ENCODE data around the gene XXYLT1.

The XXYLT1 gene

DNA sequence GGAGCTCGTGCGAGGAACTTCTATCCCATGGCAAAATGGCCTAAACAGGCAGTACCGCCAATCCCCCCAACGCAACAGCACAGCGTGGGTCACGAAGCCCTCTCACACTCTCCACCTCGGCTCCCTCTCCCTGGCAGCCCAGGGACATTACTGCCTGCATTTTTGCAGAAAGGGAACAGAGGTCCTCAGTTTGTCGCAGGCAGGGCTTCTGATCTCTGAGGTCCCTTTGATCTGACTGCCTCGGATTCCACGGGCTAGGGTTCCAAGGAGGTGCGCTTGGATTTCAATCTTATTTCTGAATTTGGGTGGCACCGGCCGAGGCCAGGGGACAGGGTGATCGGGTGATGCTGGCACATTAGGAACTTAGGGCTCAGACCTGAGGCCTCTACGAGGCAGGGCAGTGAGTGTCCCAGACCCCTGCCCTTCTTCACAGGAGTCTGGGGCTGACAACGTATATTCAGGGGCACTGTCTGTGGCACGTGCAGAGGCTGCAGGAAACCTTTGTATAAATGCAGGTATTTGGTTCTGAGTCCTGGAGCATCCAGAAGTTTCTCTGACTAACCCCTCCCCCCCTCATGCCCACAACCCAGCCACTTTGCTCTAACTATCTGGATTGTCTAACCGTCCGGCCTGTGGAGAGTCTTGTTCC, 197.9 kb downstream of the XXYLT1 start:
- Mint-ChIP-seq H3K36me3 (ENCODE audit: low read depth) (peaks cover 79% of the 10 kb centered on the region), H3K9me3 (no peaks in the 10 kb centered on the region), H3K4me1 (ENCODE audit: low read depth) (peaks cover 24% of the 10 kb centered on the region), H3K27me3 (no peaks in the 10 kb centered on the region), H3K27ac (no peak overlapping the region), H3K4me3 (no peak overlapping the region)
- intact Hi-C loops (cut with micrococcal nuclease) = no loop called here

DNA sequence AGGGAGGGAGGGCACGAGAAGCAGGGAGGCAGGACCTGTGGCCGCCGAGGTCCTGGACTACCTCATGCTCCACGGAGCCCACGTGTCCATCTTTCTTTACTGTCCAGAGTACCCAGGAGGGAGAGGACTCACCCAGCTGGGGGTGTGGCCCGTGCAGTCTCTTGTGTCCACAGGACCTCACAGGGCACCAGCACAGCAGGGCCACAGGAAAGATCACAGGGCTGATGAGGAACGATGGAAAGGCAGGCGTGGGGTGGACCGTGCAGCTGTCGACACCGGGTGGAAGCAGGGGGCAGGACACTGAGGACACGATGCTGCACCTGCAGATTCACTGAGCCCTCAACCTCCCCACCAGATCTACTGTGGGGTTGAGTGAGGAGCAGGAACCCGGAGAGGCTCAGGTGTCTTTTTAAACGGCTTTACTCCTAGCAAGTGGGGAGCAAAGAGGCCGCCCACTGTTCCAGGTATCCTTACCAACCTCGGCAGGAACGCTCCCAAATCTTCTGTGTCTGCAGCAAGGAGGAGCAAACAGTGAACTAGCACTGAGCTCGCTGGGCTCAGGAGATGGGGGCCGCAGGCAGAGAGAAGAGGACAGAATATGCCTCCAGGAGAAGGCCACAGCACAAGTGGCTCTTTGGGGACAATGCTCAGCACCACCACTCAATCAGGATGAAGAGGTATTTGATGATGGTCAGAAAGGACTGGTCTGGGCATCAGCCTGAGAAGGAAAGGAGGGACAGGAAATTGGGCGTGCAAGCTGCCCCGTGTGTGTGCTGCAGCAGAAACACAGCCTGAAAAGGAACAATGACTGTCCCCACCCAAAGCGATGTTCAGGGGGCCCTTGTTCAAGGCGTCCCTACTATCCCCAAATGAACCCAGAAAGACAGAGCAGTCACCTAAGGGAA, 198.8 kb downstream of the XXYLT1 start:
- Mint-ChIP-seq H3K27ac (no peak overlapping the region), H3K4me3 (no peak overlapping the region), H3K9me3 (no peaks in the 10 kb centered on the region), H3K36me3 (ENCODE audit: low read depth) (peaks cover 78% of the 10 kb centered on the region), H3K4me1 (ENCODE audit: low read depth) (peaks cover 16% of the 10 kb centered on the region), H3K27me3 (no peaks in the 10 kb centered on the region)
- intact Hi-C loops (cut with micrococcal nuclease) = no loop called here

DNA sequence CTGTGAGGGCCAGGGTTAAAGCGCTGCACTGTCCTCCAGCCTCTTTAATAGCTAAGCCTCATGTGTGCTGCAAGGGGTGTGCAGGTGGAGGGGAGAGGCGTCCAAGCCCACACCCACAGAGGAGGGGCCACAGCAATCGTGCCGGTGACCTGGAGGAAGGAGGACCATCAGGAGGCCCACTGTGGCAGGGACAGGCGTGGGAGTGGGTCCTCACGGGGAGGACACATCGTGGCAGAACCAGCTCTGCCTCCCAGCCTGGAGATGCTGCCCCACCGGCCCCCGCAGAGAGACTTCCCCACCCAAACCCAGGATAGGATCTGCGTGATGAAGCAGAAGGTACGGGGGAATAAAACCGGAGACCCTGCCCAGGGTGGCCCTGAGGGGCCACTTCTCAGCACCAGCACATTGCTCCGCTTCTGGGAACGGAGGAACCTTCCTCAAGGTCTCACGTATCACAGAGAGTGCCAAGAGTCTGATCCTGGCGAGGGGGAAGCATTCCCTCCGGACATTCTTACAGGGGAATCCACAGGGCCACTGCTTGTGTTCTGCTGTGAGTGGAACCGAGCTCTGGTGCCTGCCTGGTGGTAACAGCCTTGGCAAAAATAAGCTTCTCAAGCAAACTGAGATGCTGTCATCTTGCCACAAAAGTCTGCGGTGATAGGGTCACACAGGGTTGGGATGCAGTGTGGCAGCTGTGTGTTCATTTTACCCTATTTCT, 199.8 kb downstream of the XXYLT1 start:
- Mint-ChIP-seq H3K4me3 (no peak overlapping the region), H3K9me3 (peaks cover 6% of the 10 kb centered on the region), H3K4me1 (ENCODE audit: low read depth) (peaks cover 6% of the 10 kb centered on the region), H3K27me3 (no peaks in the 10 kb centered on the region), H3K36me3 (ENCODE audit: low read depth) (peaks cover 78% of the 10 kb centered on the region), H3K27ac (no peak overlapping the region)
- intact Hi-C loops (cut with micrococcal nuclease) = no loop called here

DNA sequence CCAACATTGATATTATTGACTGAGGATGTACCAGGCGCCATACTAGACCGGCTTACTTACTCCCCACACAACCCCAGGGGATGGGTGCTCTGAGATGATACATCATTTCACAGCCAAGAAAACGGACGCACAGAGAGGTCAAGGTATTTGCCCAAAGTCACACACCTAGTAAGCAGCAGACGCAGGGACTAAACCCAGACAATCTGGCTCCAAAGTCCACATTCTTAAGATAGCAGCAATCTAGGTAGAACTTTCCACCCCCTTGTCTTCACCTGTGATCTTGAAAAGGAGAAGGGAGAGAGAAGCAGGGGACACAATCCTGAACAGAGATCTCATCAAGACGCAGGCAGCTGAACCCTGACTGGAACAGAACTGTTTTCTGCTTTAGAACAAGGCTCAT, 200.6 kb downstream of the XXYLT1 start:
- intact Hi-C loops (cut with micrococcal nuclease) = no loop called here
- H3K36me3 Mint-ChIP-seq (ENCODE audit: low read depth) = peaks cover 87% of the 10 kb centered on the region
- H3K4me3 Mint-ChIP-seq = no peak overlapping the region
- no peak overlapping the region for H3K27ac Mint-ChIP-seq
- H3K9me3 Mint-ChIP-seq = peaks cover 12% of the 10 kb centered on the region
- H3K4me1 Mint-ChIP-seq (ENCODE audit: low read depth) = peaks cover 7% of the 10 kb centered on the region
- H3K27me3 Mint-ChIP-seq = no peaks in the 10 kb centered on the region

DNA sequence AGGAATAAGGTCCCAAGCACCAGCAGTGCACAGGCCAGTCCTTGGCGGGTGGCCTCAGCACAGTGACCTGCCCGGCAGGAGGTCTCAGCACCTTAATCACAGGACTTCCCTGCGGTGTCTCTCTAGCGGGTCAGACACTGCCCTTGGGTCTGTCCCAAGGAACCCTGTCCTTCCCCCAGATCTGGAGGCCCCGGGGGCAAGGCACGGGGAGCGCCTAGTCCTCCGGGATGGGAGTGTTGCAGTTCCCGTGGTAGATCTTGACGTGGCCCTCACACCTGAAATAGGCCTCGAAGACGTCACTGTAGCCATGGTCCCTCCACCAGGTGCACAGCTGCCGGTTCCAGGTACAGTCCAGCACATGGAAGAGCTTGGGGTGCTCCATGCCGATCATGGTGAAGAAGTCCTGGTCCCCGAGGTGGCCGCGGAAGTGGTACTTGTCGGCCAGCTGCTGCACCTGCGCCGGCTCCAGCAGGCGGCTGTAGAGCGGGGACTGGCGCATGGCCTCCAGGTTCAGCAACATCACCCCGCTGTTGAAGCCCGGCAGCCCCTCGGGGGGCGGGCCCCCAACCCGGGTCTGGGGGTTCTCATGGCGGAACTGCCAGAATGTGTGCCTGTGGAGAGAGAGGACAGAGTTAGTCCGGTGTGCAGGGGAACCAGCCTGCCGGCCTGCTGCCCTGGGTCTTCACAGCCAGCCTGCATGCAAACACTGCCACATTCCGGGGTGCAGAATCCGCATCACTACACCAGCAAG, 201.3 kb downstream of the XXYLT1 start:
- H3K4me1 Mint-ChIP-seq (ENCODE audit: low read depth) = peaks cover 14% of the 10 kb centered on the region
- H3K27me3 Mint-ChIP-seq = no peaks in the 10 kb centered on the region
- intact Hi-C loops (cut with micrococcal nuclease) = no loop called here
- H3K4me3 Mint-ChIP-seq = no peak overlapping the region
- H3K9me3 Mint-ChIP-seq = peaks cover 12% of the 10 kb centered on the region
- no peak overlapping the region for H3K27ac Mint-ChIP-seq
- H3K36me3 Mint-ChIP-seq (ENCODE audit: low read depth) = peaks cover 90% of the 10 kb centered on the region

DNA sequence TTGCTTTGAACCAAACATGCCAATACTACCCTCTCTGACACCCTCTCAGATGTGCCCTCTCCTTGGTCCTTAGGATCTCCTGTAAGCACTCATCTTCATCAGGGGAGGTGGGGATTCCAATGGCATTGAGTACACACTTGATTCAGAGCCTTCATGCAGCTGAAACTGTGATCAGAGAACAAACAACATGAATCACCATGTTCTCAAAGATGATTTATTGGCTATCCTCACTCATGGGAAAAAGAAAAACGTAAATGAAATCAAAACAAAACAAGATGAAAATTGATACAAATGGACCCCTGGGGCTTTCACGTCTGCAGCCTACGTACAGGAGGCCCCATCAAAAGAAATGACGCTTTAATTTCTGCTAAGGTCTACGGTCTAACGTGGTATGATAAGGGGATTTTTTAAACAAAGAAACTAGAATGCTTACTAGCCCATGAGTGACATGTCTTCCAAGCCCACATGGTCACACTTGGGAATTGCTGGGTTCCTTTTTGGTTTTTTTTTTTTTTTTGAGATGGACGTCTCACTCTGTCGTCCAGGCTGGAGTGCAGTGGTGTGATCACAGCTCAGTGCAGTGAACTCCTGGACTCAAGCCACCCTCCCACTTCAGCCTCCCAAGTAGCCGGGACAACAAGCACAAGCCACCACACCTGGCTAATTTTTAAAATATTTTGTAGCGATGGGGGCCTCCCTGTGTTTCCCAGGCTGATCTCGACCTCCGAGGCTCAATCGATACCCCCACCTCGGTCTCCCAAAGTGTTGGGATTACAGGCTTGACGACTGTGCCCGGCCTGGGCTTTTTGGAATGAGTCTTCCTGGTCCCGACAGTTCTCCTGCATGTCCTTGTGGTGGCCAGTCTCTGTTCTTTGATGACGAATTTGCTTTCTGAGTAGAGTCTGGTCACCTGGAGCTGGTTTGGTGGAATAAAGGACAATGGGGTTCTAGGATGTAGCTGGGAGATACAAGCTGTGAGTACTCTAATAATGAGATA, 202.6 kb downstream of the XXYLT1 start:
- H3K4me1 Mint-ChIP-seq (ENCODE audit: low read depth) = peaks cover 16% of the 10 kb centered on the region
- peaks cover 80% of the 10 kb centered on the region for H3K36me3 Mint-ChIP-seq (ENCODE audit: low read depth)
- H3K9me3 Mint-ChIP-seq = peaks cover 12% of the 10 kb centered on the region
- H3K27ac Mint-ChIP-seq = no peak overlapping the region
- no peak overlapping the region for H3K4me3 Mint-ChIP-seq
- intact Hi-C loops (cut with micrococcal nuclease) = no loop called here
- no peaks in the 10 kb centered on the region for H3K27me3 Mint-ChIP-seq

DNA sequence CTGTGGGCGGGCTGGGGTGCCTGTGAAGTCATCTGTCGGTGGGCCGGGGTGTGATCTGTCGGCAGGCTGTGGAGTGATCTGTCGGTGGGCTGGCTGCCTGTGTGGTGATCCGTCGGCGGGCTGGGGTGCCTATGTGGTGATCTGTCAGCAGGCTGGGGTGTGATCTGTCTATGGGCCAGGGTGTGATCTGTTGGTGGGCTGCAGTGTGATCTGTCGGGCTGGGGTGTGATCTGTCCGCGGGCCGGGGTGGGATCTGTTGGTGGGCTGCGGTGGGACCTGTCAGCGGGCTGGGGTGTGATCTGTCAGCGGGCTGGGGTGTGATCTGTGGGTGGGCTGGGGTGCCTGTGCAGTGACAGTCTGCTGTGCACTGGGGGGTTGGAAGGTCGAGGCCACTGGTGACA, 204.5 kb downstream of the XXYLT1 start:
- H3K9me3 Mint-ChIP-seq = peaks cover 12% of the 10 kb centered on the region
- intact Hi-C loops (cut with micrococcal nuclease) = no loop called here
- no peaks in the 10 kb centered on the region for H3K27me3 Mint-ChIP-seq
- no peak overlapping the region for H3K27ac Mint-ChIP-seq
- peaks cover 16% of the 10 kb centered on the region for H3K4me1 Mint-ChIP-seq (ENCODE audit: low read depth)
- H3K4me3 Mint-ChIP-seq = no peak overlapping the region
- peaks cover 61% of the 10 kb centered on the region for H3K36me3 Mint-ChIP-seq (ENCODE audit: low read depth)

DNA sequence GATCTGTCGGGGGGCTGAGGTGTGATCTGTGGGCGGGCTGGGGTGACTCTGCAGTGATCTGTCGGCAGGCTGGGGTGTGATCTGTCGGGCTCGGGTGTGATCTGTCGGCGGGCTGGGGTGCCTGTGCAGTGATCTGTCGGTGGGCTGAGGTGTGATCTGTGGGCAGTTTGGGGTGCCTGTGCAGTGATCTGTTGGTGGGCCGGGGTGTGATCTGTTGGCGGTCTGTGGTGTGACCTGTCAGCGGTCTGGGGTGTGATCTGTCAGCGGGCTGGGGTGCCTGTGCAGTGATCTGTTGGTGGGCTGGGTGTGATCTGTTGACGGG, 205.1 kb downstream of the XXYLT1 start:
- Mint-ChIP-seq H3K36me3 (ENCODE audit: low read depth) (peaks cover 55% of the 10 kb centered on the region), H3K9me3 (peaks cover 12% of the 10 kb centered on the region), H3K4me1 (ENCODE audit: low read depth) (peaks cover 16% of the 10 kb centered on the region), H3K4me3 (no peak overlapping the region), H3K27me3 (no peaks in the 10 kb centered on the region), H3K27ac (no peak overlapping the region)
- intact Hi-C loops (cut with micrococcal nuclease) = no loop called here

DNA sequence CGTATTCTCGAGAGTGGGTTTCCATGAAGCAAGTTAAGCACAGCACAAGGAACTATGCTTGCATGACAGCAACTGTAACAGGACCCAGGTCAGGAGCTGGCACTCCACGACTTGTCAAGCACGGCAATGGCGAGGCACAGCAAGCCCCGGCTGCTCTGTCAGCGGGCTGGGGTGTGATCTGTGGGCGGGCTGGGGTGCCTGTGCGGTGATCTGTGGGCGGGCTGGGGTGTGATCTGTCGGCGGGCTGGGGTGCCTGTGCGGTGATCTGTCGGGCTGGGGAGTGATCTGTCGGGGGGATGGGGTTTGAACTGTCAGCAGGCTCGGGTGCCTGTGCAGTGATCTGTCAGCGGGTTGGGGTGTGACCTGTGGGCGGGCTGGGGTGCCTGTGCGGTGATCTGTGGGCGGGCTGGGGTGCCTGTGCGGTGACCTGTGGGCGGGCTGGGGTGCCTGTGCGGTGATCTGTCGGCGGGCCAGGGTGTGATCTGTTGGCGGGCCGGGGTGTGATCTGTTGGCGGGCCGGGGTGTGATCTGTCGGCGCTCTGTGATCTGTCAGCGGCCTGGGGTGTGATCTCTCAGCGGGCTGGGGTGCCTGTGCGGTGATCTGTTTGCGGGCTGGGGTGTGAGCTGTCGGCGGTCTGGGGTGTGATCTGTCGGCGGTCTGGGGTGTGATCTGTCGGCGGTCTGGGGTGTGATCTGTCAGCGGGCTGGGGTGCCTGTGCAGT, 205.7 kb downstream of the XXYLT1 start:
- H3K9me3 Mint-ChIP-seq = peaks cover 12% of the 10 kb centered on the region
- peaks cover 16% of the 10 kb centered on the region for H3K4me1 Mint-ChIP-seq (ENCODE audit: low read depth)
- peaks cover 49% of the 10 kb centered on the region for H3K36me3 Mint-ChIP-seq (ENCODE audit: low read depth)
- no peaks in the 10 kb centered on the region for H3K27me3 Mint-ChIP-seq
- no peak overlapping the region for H3K4me3 Mint-ChIP-seq
- intact Hi-C loops (cut with micrococcal nuclease) = no loop called here
- no peak overlapping the region for H3K27ac Mint-ChIP-seq

DNA sequence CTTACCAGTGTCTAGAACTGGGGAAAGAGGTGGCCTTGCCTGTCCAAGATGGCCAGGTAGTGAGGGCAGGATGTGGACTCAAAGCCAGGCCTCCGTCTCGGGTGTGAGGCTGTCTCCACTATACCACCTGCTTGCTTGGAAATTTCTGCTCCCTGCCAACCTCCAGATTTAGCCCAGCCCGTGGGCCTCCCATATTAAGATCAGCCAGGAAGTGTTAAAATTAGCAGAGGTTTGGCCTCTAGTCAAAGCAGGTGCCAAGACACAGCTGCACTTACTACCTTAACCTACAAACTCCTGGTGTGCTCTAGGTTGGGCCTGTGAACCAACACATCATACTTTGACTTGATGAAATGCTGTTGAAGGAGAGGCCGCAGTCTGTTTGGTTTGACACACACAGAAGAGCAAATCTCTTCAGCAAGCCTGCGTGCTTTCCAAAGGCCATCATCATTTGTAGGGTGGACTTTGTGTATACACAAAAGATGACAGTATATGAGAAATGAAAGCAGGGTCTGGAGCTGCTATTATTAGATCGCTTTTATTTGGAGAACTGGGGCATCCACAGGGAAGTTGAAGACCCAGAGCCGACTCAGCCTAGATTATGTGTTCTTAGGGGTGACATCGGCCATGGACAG, 206.5 kb downstream of the XXYLT1 start:
- H3K27ac Mint-ChIP-seq = no peak overlapping the region
- peaks cover 1% of the 10 kb centered on the region for H3K27me3 Mint-ChIP-seq
- H3K4me3 Mint-ChIP-seq = no peak overlapping the region
- H3K4me1 Mint-ChIP-seq (ENCODE audit: low read depth) = peaks cover 19% of the 10 kb centered on the region
- intact Hi-C loops (cut with micrococcal nuclease) = no loop called here
- H3K36me3 Mint-ChIP-seq (ENCODE audit: low read depth) = peaks cover 40% of the 10 kb centered on the region
- peaks cover 12% of the 10 kb centered on the region for H3K9me3 Mint-ChIP-seq

DNA sequence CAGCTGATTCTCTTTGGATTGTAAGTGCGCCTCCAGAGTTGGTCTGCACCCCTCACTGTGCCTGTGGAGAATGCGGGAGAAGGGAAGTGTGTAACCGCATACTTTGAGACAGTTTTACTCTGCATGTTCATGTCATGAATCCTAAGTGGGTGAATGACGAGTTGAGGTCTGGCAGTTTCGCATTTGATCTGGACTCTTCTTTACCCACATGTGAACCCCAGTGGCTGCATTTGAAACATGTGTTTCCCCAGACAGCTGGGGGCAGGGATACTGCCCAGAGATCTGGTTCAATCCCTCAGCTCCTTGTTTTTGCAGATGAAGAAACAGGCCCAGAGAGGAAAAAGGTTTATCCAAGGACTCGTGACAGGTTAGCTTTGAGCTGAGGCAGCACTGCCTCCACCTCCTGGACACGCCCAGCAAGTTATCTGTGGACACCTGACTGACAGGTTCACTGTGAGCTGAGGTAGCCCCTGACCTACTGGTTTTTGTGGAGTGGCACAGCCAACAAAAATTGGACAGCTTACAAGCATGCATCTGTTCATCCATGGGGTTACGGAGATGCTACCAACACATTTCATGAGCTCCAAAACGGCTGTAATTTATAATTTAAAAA, 207.3 kb downstream of the XXYLT1 start:
- Mint-ChIP-seq H3K27me3 (peaks cover 7% of the 10 kb centered on the region), H3K4me3 (no peak overlapping the region), H3K27ac (no peak overlapping the region), H3K36me3 (ENCODE audit: low read depth) (peaks cover 33% of the 10 kb centered on the region), H3K4me1 (ENCODE audit: low read depth) (peaks cover 26% of the 10 kb centered on the region), H3K9me3 (peaks cover 12% of the 10 kb centered on the region)
- intact Hi-C loops (cut with micrococcal nuclease) = no loop called here
